ENCODE results near the gene PPP3CB.
"Not testable (repeated sequence)": the region's sequence is repeated elsewhere in the genome, so short reads cannot be mapped to it uniquely, and the experiment has no call there.

Gene PPP3CB

DNA sequence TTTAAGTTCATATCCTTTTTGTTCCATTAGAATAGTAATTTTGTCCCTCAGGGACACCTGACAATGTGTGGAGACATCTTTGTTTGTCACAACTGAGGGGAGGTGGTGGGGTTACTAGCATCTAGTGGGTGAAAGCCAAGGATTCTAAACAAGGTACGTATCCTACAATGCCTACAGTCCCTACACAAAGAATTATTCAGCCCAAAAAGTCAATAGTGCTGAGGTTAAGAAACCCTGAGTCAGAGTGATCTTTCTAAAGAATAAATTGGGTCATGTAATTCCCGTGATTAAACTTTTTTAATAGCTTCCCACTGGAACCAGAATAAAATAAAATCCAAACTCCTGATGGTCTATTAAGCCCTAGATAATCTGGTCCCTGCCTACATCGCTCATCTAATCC is 79.3 kb downstream of the PPP3CB start:
- no peak for DNase-seq

DNA sequence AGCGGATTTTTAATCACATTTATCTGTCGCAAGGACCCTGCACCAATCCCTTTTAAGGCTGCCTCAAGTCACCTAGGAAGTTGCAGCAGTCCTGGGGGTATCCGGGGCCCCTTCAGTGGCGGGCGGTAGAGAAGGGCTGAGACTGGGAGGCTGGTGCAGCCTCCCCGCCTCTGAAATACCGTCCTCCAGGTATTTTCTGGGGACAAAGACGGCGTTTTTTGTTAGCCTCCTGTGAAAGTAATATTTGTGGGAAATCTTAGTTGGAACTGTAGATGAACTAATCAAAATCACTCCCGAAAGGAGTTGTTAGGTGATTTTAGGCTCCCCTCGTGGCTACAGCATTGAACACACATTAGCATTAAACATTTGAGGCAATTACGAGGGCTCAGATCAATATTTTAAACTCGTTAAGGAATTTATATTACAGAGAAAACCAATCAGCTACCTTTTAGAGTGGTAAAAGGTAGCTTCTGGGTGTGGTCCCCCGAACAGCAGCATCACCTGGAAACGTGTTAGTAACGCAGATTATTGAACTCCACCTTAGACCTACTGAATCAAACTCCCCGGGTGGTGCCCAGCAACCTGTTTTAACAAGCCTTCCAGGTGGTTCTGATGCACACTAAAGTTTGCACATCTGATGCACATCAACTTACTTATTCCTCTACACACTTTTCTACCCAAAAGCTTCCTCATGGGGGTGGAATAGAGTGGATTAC is 81.4 kb downstream of the PPP3CB start:
- DNase-seq = peak in 1 of 56 donors; percentile 0

DNA sequence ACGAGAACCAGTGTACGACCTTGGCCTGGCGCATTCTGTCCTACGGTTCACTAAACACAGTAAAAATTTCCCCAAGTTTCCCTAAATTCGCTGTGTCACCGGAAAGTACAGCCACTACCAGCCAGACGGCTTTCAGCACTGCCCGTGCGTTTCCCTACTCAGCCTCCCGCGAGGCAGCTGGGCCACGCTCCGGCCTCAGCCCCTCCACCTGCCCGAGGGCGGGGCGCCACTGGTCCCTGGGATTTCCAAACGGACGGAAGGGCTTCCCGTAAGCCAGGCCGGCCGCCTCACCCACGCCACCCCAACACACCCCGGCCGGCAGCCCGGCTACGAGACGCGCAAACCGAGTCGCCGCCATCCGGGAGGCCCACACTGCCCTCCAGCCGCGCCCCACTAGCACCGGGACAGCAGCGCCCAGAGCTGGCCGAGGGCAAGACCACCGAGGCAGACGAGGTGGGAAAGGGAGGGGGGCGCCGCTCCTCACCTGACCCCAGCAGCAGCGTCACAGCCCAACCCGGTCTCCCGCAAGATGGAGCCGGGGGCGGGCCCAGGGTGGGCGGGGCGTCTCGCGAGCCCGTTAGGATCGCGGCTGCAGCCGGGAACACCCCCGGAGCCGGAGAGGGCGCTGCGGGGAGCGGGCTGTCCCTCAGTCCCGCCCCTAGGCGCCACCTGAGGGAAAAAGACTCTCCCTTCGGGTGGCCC is 82.1 kb downstream of the PPP3CB start, which contains the start of gene ANXA7:
TSS of gene ANXA7 (minus strand) at position 531 of the 702 bp plus-strand sequence. CDS start 13,202 bp downstream, outside the sequence.
- peak in 55 of 56 donors; percentile 38 to 95 (median 86) for DNase-seq

DNA sequence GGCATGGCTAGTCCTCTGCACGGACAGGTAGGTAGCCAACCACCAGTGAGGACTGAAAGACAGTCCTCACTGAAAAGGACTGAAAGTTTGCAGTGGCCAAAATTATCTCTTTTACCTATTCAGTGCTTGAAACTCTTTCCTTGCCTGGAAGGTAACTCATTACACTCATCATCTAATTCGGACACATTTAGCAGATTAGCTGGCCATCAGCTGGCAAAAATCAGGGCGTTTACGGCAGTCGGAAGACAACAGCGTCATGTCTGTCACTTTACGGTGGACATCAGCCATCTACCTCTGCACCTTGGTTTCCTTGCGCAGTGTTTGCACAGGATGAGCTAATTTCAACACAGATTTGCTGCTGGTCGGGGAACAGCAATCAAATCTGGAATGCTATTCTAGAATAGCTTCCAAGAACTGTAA is 82.7 kb downstream of the PPP3CB start:
- peak in 17 of 56 donors; percentile 2 to 69 (median 37) for DNase-seq

DNA sequence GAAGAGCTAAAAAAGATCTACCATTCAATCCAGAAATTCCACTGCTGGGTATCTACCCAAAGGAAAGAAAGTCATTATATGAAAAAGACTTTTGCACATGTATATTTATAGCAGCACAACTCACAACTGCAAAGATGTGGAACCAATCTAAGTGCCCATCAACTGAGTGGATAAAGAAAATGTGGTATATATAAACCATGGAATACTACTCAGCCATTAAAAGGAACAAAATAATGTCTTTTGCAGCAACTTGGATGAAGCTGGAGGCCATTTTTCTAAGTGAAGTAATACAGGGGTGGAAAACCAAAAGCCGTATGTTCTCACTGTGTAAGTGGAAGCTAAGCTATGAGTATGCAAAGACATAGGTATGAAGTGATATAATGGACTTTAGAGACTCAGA is 84.9 kb downstream of the PPP3CB start:
- DNase-seq = no peak

DNA sequence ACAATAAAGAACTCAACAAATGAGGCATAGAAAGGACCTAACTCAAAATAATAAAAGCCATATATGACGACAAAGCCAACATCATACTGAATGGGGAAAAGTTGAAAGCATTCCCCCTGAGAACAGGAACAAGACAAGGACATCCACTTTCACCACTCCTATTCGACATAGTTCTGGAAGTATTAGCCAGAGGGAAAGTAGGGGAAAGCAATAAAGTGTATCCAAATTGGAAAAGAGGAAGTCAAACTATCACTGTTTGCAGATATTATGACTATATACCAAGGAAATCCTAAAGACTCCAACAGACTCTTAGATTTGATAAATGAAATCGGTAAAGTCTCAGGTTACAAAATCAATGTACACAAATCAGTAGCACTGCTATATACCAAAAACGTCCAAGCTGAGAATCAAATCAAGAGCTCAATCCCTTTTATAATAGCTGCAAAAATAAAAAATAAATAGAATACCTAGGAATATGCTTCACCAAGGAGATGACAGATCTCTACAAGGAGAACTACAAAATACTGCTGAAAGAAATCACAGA is 86.8 kb downstream of the PPP3CB start:
- no peak for DNase-seq

DNA sequence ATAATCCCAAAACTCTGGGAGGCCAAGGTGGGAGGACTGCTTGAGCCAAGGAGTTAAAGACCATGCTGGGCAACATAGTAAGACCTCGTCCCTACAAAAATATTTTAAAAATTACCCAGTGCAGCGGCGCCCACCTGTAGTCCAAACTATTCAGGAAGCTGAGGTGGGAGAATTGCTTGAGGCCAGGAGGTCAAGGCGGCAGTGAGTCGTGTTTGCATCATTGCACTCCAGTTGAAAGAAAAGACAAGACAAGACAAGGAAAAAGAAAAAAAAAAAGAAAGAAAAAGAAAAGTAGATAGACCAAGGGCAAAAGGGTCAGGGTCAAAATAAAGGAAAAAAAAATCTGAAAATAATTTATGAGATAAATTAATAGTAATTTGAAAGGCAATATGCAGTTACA is 87.8 kb downstream of the PPP3CB start:
- DNase-seq = no peak

DNA sequence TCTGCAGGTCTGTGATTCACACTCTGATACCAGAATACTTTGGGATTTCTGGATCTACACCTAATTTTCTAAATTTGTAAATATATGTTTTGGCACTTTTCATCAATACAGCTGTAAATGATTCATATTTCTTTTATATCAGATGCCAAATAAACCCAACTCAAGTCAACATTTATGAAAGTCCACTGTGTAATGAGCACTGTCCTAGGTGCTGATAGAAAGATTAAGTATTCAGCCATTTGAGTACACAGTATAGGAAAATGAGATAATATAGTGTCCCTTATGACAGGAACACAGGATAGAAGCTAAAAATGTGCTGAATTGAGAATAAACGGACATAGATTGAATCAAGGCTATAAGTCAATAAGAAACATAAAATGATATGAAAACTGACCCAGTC is 88.3 kb downstream of the PPP3CB start:
- DNase-seq = no peak

DNA sequence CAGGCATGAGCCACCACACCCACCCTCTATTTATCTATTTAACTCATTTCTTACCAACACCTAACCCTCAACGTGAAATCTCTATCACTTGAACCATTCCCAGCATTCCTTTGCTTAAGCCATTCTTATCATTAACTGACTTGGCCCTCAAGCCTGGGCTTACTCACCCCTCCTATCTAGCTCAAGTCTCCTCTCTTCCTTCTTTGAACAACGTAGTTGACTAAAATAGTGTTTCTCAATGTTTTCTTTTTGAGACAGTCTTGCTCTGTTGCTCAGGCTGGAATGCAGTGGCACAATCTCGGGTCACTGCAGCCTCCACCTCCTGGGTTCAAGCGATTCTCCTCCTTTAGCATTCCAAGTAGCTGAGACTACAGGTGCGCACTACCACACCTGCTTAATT is 89.0 kb downstream of the PPP3CB start:
- no peak for DNase-seq

DNA sequence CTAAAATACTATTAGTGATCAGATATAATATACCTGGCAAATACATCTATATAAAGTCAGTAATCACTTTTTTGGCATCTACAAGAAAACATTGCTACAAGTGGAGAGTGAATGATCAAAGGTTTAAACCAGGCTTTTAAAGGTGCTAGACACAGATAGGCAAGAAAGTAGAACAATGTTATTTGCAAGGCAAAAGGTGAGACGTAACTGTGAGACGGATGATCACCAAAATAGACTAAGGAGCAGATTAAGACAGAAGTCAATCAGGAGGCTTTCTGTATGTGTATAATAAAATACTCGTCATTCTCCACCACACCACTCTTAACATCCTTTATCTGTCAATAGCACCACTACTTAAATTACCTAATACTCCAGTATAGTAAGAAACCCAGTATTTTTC is 90.3 kb downstream of the PPP3CB start:
- no peak for DNase-seq

DNA sequence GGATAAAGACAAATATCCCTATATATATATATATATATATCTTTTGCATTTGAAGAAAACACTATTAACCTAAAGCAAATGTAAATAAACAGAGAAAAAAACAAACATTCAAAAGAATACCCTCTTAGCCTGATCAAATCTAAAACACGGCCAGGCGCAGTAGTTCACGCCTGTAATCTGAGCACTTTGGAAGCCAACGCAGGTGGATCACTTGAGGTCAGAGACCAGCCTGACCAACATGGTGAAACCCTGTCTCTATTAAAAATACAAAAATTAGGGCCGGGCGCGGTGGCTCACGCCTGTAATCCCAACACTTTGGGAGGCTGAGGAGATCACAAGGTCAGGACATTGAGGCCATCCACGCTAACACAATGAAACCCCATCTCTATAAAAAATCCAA is 91.1 kb downstream of the PPP3CB start:
- DNase-seq = no peak

DNA sequence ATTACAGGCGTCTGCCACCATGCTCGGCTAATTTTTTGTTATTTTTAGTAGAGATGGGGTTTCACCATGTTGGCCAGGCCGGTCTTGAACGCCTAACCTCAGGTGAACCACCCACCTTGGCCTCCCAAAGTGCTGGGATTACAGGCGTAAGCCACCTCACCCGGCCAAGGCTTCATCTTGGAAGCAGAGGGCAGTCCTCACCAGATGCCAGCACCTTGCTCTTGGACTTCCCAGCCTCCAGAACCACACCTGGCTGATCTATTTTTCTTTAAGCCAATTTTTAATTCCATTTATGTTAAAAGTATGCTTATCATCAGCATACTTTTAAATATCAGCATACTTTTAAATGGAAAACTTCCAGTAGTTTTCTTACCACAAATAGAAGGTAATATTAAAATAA is 94.2 kb downstream of the PPP3CB start:
- no peak for DNase-seq

DNA sequence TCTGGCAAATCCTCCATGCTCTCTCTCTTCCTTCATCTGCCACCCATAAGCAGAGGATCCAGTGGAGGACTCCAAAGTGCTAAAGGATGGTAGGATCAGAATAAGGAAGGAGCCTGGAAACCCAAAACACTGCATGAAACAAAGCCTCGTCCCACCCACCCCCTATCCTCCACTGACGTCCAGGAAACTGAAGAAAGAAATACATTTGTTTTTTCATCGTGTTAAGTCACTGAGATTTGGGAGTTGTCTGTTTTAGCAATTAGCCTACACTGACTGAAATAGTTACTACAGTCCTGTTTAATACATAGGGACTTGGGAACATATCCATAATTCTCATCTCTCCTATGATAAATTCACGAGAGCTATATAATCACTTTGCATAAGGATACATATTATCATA is 96.8 kb downstream of the PPP3CB start:
- no peak for DNase-seq

DNA sequence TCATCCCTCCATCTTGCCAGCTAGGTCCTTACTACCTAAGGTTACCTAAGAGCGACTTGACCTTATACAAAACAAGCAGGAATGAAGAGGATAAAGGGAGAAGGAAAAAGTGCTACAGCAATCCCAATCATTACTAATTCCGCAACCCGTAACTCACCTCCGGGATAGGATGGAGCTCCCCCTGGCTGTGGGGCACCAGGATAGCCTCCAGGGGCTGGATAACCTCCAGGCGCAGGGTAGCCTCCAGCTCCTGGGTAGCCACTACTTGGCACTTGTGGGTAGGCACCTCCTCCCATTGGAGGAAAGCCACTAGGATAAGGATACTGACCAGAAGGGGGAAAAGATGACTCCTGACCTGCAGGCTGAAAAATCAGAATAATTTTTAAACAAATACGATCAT is 97.8 kb downstream of the PPP3CB start:
- DNase-seq = no peak

DNA sequence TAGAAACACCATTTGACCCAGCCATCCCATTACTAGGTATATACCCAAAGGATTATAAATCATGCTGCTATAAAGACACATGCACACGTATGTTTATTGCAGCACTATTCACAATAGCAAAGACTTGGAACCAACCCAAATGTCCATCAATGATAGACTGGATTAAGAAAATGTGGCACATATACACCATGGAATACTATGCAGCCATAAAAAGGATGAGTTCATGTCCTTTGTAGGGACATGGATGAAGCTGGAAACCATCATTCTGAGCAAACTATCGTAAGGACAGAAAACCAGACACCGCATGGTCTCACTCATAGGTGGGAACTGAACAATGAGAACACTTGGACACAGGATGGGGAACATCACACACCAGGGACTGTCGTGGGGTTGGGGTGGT is 101.5 kb downstream of the PPP3CB start:
- not testable (repeated sequence) for DNase-seq

DNA sequence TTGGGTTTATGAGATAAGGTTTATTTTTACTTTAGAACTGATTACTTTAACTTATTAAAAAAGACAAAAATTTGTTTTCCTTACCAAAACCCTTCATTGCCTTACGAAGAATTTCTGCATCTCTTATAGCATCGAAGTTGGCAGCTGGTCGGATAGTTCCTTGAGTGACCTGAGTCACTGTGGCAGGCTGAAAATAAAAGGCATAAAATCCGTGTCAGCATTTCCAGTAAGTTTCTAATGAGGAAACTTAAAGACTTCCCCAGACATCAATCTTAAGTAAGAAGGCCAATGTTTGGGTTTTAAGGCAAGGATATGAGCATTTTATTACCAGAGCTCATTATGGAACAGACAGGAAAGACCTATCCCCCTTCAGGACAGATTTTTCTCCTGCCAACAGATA is 107.6 kb downstream of the PPP3CB start:
- DNase-seq = no peak

DNA sequence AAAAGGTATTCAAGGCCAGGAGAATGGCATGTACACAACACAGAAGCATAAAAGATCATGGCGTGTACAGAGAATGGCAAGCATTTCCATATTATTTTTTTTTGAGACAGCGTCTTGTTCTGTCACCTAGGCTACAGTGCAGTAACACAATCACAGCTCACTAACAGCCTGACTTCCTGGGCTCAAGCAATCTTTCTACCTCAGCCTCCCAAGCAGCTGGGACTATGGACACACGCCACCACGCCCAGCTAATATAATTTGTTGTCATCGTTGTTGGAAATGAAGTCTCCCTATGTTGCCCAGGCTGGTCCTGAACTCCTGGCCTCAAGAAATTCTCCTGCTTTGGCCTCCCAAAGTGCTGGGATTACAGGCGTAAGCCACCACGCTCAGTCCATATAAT is 109.2 kb downstream of the PPP3CB start:
- no peak for DNase-seq

Measured in nucleus accumbens (tissue), 56 donors.